GM19328 (cell line): ENCODE data around the gene FBLN7.
"Not testable (repeated sequence)": the region's sequence is repeated elsewhere in the genome, so short reads cannot be mapped to it uniquely, and the experiment has no call there.

Experiments
- ATAC-seq: cut with Tn5 transposase; IDR thresholded peaks from one replicate; pipeline ENCODE4 v1.9.1; 2021; ENCODE audit warnings: mild to moderate bottlenecking, moderate library complexity; ENCODE audit not compliant: unreplicated experiment

FBLN7 gene

DNA sequence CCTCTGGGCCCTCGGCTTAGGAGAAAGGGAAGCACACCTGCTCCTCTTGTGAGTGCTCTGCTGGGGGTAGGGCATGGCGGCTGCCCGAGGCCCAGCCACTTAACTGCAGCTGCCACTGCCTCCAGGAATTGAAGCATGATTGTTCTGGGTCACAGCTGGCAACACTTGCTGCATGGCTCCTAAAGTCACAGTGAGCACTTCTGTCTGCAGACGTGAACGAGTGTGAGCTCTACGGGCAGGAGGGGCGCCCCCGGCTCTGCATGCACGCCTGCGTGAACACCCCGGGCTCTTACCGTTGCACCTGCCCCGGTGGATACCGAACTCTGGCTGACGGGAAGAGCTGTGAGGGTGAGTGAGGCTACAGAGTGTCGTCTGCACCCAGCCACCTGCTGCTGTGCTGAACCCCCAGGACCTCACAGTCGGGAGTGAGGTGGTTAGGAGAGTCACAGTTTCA is 44.4 kb downstream of the FBLN7 start:
- ATAC-seq: no peak

DNA sequence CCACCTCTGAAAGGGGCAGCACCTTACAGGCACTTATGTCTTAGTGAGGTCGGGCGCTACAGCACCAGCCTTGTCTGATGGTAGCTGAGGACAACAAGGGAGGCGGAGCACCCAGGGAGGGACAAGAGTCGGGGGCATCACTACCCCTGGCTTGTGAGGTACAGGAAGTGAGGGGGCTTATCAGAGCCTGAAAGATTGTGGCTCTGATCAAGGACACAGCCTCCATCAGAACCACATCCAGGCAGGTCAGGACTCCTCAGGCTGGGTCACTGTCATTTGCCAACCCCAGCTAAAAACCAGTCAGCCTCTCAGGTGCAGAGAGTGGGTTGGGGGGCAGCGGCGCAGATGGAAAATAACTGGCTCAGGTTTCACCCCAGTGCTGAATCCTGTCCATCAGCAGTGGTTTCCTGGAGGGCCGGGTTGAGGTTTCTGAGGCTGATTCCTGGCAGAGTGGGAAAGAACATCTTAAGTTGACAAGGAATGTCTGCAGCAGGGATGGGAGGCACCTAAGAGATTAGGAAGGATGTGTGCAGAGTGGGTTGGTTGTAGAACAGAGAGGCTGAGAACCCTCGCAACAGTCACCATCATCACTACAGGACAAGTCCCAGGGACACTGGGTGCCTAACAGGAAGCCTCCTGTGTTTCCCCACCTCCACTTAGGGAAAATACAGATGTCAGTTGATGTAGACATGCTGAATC is 45.3 kb downstream of the FBLN7 start:
- ATAC-seq: no peak

DNA sequence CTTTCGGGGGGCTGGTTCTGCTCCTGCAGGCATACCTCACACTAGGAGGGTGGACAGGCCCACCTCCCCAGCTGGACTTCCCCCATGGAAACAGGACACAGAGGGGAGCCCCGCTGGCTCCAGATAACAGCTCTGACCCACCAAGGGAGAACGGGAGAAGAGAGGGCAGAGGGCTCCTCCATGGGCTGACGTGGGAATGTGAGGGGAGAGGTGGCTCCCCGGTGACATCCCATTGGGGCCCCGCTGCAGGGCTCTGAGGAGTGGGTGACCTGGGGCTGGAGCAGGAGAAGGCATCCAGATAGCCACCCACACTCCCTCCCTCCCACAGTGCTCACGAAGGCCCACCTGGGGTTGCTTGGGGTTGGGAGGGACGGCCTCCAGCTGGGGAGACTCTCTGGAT is 45.9 kb downstream of the FBLN7 start:
- ATAC-seq: no peak

DNA sequence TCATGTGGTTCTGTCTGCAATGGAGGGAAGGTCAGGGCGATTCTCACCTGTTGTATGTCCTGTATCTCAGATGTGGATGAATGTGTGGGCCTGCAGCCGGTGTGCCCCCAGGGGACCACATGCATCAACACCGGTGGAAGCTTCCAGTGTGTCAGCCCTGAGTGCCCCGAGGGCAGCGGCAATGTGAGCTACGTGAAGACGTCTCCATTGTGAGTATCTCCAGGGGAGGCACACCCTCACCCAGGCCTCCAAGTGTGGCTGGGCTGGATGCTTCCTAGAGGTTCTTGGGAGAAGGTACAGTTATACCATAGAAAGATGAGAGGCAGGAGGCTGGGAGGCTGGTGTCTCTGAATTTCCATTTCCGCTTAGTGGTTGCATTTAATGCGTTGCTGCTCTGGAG is 46.9 kb downstream of the FBLN7 start:
- no peak for ATAC-seq

DNA sequence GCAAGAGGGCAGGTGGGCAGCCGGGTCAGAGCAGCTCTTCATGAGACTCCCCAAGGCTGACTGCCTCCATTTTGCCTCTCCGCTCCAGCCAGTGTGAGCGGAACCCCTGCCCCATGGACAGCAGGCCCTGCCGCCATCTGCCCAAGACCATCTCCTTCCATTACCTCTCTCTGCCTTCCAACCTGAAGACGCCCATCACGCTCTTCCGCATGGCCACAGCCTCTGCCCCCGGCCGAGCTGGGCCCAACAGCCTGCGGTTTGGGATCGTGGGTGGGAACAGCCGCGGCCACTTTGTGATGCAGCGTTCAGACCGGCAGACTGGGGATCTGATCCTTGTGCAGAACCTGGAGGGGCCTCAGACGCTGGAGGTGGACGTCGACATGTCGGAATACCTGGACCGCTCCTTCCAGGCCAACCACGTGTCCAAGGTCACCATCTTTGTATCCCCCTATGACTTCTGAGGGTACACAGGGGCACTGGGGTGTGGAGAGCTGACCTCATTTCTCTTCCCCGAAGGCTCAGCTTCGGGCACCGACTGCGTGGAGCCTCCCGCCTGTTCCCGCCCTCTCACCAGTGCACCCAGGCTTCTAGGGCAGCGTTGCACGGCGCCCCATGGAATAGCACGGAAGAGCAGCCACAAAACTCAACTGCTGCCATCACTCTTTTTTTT is 49.0 kb downstream of the FBLN7 start:
- ATAC-seq: no peak

DNA sequence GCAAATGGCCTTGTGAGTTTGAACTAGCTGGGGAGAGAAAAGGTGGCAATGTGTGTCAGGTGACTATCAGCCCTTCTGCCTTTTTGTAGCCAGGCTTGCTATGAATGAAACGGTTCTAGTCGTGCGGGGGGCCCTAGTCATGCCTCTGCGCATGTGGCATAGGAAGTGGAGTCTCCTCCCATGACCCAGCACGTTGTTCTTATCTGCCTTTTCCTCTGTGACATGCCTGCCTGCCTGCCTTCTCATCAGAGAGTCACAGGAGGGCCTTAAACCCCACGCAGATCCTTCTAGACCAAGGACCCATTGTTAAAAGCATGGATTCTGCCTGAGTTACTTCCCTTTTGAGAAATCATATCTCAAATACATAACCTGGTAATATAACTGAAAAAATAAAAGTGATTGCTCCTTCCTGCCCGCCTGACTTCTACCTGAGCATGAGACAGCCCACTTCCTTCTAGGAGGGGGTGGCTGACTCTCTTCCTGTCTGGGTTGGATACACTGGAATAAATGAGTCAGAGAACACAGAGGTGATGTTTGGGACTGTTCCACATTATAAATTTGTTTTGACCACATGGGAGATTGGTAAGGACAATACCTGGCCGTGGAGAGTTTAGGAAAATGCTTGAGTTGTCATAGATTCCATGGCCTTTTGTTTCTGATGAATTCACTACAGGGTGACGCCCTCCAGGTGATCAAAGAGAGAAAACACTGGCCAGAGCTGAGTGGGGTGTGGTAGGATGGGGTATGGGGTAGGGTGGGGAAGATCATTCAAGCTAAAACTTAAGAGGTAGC is 49.8 kb downstream of the FBLN7 start:
- no peak for ATAC-seq

DNA sequence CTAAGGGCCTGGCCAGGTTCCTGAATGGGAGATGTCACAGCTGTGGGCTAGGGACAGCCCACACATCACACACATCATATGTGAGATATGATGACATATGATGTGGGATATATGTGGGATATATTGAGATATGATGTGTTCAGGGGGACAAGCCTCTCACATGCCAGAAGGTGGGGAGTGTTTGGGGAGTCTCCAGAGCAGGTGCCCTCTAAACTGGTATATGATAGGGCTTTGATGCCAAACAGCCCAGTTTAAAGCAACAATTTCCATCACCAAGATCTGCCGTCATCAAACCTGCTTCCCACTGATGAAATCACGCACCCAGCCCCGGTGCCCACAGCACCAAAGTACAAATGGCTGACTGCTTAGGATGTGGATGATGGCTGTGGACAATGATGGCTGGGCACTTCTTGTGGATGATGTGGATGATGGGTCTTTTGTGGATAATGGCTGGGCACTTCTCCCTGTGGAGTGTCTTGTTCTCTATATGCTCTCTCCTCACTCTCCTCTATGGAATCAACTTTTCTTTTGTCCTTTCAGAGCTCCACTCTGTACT is 50.9 kb downstream of the FBLN7 start:
- ATAC-seq: no peak

DNA sequence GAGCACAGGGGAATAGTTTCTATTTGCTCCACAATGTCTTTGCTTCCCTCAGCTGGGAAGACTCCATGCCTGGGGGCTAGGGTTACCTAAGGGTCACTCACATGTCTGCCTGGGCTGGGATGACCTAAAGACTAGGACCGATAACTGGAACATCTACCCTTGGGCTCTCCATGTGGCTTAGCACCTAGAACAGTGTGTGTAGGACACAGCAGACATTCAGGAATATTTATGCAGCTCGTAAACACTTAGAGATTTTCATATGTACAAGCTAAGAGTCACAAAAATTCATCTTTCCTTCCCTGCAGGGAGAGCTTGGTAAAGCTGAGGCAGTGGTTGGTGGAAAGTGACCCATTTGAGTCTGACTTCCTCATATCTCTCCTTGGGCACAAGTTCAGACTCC is 55.8 kb downstream of the FBLN7 start:
- ATAC-seq: no peak

DNA sequence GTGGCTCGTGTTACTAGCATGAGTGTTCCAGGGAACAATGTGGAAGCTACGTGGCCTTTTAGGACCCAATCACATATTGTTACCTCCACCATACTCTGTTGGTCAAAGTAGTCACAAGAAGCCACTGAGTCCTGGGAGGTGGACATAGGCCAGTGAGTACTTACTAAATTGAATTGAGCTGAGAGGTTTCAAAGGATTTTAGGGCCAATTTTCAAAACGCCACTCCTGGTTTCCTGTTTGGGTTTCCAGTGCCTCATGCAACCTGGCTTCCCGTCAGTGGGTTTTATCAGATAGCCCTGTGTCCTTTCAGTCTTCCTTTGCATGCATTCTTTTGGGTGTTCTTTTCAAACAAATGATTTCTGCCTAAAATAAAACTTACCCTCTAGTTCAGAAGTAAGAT is 56.3 kb downstream of the FBLN7 start:
- ATAC-seq: no peak

DNA sequence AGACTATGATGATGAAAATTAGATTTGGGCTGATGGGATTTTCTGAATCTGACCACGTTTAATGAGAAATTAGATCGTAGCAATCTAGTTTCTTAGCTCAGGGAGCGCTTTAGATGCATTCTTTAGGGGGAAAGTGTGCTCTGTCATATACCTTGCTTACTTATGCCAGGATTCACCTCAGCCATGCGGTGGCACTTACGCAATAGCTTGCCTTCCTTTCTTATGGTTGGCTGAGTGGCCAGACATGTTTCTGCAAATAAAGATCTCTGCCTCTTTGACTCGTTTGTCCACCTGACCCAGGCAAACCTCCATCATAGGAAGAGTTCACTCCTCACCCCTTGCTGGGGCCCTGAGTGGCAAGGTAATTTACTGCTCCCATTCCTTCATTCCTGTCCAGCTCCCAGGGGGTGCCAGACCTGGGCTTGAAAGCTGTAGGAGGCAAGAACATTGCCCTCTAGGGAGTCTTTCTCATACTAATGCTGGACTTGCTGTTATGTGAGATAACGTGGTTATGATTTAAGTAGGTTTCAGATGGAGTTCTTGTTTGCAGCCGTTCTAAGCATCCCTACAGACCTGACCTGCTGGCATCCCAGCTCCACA is 57.1 kb downstream of the FBLN7 start:
- ATAC-seq: no peak

DNA sequence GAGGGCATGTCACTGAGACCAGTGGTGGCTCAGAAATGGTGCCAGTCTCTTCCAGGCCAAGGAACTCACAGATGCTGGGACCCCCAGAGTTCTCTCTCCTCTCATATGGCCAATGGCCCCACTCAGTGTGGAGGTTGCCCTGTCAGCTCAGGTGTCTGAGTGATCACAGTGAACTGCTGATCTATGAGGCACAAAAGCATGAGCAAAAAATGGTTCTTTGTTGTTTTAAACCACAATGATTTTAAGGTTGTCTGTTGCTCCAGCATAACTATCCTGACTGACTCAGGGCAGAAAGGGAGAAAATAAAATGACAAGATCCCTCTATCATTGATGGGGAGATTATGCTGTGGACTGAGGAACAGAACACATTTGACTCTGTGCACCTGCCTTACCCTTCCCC is 57.8 kb downstream of the FBLN7 start:
- no peak for ATAC-seq

DNA sequence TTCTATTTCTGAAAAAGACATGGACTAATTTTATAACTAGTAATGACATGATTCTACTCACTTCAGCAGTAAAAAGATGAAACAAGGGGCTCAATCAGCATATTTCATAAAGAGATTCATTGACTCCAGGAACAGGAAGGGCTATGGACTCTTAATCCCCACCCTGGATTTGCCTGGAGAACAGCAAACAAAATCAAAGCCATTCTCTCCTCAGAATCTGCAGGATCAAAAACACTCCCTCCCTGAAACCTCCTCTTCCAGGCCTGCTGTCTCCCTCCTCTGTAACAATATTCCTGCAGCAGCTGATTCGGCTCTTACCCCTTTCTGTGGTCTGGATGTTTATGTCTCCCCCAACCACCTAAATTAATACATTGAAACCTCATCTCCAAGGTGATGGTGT is 59.7 kb downstream of the FBLN7 start:
- no peak for ATAC-seq

DNA sequence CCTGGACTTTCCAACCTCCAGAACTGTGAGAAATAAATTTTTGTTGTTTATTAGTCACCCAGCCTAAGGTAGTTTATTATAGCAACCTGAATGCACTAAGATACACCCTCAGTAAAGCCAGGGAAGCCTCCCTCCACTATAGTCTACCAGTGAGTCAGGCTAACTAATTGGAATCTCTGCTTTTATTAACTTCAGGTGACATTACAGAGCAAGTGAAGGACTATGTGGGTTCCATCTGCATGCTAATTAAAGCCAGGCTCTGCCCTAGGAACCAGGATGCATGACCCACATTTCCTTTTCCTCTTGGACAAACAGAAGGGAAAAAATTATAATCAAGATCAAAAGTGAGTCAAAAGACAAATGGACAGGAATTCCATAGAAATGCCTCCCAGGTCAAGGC is 60.6 kb downstream of the FBLN7 start:
- ATAC-seq: no peak

DNA sequence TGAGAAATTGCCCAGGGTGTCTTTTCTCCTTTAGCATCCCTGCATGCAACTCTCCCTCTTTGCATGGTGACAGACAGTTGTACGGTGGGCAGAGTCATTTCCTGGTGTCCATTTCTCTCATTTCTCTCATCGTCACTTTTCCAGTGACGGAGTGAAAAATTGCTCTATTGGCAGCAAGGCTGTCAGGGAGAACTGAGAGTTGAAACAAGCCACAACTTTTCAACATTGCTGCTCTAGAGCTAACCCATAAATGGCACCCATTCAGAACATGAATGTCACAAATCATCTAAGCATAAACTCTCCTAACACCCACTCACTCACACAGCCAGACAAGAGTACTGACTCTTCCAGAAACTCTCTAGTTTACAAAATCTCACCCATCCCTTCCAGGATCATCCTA is 61.0 kb downstream of the FBLN7 start:
- no peak for ATAC-seq

DNA sequence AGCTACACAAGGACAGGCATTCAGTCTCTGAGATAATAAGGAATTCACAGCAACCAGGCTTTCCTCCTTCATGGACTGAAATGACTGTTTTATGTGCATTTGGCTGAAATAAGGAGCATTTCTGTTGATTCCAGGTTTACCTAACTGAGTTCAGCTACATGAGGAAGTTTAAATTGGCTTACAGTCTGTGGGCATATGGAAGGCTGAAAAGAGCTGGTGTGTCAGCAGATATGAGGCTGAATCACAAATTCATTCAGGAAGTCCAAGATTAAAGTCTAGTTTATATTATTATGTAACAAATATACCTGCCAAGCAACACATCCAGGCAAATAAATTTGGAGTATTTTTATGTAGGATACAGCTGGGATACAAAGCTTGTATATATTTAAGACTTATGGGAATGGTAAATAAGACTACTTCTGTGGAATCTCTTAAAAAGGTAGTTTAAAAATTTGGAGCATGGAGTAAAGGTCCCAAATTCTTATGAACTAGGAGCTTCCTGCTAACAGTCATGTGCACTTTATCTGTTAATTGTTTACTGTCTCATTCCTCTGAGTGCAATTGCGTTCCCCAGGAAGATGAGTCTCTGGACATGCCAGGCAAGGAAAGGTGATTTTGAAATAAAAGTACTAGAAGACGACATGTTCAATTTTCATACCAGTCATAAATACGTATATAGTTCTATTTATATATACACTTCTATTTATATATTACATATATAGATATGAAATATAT is 63.7 kb downstream of the FBLN7 start:
- ATAC-seq: no peak

DNA sequence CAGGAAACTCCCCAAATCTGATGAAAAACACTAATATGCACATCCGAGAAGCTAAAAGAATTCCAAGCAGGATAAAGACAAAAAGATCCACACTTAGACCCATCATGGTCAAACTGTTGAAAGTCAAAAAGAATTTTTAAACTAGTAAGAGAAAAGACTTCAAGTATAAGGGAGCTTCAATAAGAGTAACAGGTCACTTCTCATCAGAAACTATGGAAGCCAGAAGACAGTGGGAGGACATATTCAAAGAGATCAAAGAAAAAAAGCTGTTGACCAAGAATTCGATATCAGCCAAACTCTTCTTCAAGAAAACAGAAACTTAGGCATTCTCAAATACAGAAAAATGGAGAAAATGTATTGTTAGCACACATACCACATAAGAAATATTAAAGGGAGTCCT is 66.2 kb downstream of the FBLN7 start:
- no peak for ATAC-seq

DNA sequence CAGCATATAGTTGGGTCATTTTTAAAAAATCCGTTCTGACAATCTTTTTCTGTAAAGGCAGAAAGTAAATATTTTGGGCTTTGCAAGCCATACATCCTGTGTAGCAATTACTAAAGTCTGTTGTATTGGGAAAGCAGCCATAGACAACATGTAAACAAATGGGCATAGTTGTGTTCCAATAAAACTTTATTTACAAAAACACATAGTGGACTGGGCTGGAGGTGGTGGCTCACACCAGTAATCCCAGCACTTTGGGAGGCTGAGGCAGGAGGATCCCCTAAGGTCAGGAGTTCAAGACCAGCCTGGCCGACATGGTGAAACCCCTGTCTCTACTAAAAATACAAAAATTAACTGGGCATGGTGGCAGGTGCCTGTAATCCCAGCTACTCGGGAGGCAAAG is 69.7 kb downstream of the FBLN7 start:
- ATAC-seq: not testable (repeated sequence)

DNA sequence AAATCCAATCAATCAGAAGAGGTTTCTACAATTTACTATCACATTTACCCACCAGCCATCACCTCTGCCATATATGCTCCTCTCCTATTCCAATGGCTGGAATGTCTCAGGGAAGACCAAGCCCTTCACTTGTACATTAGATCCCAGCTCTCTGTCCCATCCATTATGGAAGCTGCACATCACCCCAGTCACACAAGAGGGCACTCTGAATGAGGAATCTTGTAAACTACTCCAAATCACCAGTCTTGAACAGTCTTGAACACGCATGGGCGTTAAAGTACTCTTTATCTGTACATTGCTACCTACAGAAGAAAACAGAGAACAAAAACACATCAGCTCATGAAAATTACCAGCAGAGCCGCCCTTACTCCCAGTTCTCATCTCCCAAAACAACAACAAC is 78.0 kb downstream of the FBLN7 start:
- ATAC-seq: no peak

DNA sequence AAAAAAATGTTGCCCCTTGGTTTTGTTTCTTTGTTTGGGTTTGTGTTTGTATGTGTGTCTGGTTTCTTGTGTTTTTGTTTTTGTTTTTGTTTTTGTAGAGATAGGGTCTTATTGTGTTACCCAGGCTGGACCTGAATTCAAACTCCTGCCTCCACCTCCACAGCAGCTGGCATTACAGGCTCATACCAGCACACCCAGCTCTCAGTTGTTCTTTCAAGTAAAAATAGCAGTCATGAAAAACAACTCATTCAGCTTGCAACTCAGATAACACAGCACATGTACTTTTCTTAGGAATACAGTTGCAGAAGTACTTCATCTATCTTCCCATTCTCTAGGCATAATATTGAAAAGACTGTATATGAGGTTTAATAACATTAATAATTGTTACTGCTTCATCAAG is 79.7 kb downstream of the FBLN7 start:
- no peak for ATAC-seq

DNA sequence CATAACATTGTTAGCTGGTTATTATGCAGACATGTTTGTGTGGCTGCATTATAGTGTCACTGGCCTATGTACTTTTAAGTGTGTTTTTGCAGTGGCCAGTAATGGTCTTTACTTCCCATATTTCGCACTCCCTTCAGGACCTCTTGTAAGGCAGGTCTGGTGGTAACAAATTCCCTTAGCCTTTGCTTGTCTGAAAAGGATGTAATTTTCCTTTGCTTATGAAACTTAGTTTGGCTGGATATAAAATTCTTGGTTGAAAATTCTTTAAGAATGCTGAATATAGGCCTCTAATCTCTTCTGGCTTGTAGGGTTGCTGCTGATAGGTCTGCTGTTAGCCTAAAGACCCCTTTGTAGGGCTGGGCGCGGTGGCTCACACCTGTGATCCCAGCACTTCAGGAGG is 82.0 kb downstream of the FBLN7 start:
- ATAC-seq: no peak

DNA sequence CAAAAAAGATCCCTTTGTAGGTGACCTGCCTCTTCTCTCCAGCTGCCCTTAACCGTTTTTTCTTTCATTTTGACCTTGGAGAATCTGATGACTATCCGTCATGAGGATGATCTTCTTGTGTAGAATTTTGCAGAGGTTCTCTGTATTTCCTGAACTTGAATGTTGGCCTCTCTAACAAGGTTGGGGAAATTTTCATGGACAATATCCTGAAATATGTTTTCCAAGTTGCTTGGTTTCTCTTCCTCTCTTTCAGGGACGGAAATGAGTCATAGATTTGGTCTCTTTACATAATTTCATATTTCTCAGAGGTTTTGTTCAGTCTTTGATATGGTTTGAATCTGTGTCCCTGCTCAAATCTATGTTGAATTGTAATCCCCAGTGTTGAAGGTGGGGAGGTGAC is 82.6 kb downstream of the FBLN7 start:
- no peak for ATAC-seq
